AG09319 (cell line): Measurements from ENCODE around the gene CNDP1.

Experiments
- DNase-seq: peaks from one replicate; pipeline ENCODE4 v3.0.0-alpha.2; 2010; ENCODE audit warnings: low read depth; ENCODE audit errors: extremely low read depth
- CTCF ChIP-seq: IDR thresholded peaks from 2 replicates; pipeline ENCODE4 v1.5.1; 2011; ENCODE audit warnings: low read depth, mild to moderate bottlenecking, inconsistent platforms, low read length, moderate library complexity

The CNDP1 gene

GRCh38 chr18:74507097-74507881, 27.0 kb upstream of the CNDP1 start:
- no peak for DNase-seq

GRCh38 chr18:74507927-74508326, 26.4 kb upstream of the CNDP1 start:
- no peak for TF ChIP-seq CTCF
- no peak for DNase-seq

More at GRCh38 chr18:74507097-74507881, 27.0 kb upstream of the CNDP1 start:
- TF ChIP-seq CTCF, result no peak

GRCh38 chr18:74508366-74508765, 25.9 kb upstream of the CNDP1 start:
- no peak for DNase-seq
- TF ChIP-seq CTCF, result no peak

- DNase-seq, result no peak
- TF ChIP-seq CTCF, result no peak
These were observed 25.5 kb upstream of the CNDP1 start for GRCh38 chr18:74508821-74509225.

GRCh38 chr18:74509856-74510769, 24.2 kb upstream of the CNDP1 start:
- no peak for DNase-seq

GRCh38 chr18:74510770-74511095, 23.6 kb upstream of the CNDP1 start:
- TF ChIP-seq CTCF, result no peak
- DNase-seq, result no peak

More at GRCh38 chr18:74509856-74510769, 24.2 kb upstream of the CNDP1 start:
- no peak for TF ChIP-seq CTCF

GRCh38 chr18:74511823-74512222, 22.5 kb upstream of the CNDP1 start:
- no peak for DNase-seq
- TF ChIP-seq CTCF, result no peak
